ENCODE results near the gene SPDYC. TPM values are rescaled to one million over a fixed set of nuclear protein-coding genes. Genes with fewer than 3 reads are reported as not detected.

SPDYC gene
- total RNA-seq, 1 donor from 2014 or later: not detected

DNA sequence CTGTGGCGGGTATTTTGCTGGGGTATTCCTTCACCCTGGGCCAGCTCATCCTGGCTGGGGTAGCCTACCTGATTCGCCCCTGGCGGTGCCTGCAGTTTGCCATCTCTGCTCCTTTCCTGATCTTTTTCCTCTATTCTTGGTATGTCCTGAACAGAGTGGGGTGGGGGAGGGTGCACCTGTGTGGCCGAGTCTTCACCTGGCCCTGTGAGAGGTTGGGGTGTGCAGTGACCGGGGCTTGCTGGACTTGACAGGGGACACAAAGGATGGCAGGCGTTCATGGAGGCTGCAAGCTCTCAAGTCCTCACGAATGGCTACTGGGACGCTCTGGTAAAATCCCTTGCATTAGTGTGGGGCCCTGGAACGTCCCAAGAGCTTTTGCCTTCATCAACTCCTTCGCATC lies 51.0 kb downstream of the SPDYC start:
- Mint-ChIP-seq H3K27me3 (ENCODE audit: unreplicated experiment) (peaks cover 2% of the 10 kb centered on the region), H3K36me3 (ENCODE audit: unreplicated experiment) (no peaks in the 10 kb centered on the region), H3K27ac (ENCODE audit: unreplicated experiment) (no peak overlapping the region), H3K4me3 (ENCODE audit: unreplicated experiment) (no peak overlapping the region), H3K9me3 (ENCODE audit: unreplicated experiment) (no peaks in the 10 kb centered on the region), H3K4me1 (ENCODE audit: low read depth, unreplicated experiment) (peaks cover 2% of the 10 kb centered on the region)
- no peak for DNase-seq
- TF ChIP-seq, protein P1, sequence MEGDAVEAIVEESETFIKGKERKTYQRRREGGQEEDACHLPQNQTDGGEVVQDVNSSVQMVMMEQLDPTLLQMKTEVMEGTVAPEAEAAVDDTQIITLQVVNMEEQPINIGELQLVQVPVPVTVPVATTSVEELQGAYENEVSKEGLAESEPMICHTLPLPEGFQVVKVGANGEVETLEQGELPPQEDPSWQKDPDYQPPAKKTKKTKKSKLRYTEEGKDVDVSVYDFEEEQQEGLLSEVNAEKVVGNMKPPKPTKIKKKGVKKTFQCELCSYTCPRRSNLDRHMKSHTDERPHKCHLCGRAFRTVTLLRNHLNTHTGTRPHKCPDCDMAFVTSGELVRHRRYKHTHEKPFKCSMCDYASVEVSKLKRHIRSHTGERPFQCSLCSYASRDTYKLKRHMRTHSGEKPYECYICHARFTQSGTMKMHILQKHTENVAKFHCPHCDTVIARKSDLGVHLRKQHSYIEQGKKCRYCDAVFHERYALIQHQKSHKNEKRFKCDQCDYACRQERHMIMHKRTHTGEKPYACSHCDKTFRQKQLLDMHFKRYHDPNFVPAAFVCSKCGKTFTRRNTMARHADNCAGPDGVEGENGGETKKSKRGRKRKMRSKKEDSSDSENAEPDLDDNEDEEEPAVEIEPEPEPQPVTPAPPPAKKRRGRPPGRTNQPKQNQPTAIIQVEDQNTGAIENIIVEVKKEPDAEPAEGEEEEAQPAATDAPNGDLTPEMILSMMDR (IDR thresholded peaks at IDR 0.05; ENCODE audit: partially characterized antibody, unreplicated experiment): no peak

Small RNA genes lying within 50 kb of the gene (microRNA-seq; reads per million reads assigned to microRNA genes)
- 2.8 reads per million, percentile 20 among the genes with 10 or more reads in this experiment for gene MIR6751 (ENCODE audit: unreplicated experiment)

Other genes with a start within 250 kb of the SPDYC start
- 148 TPM for gene PPP2R5B, start 245.5 kb upstream of the SPDYC start, total RNA-seq (ENCODE audit: unreplicated experiment)
- not detected for gene GPHA2, start 234.3 kb upstream of the SPDYC start, total RNA-seq (ENCODE audit: unreplicated experiment)
- not detected for gene MAJIN, start 198.1 kb upstream of the SPDYC start, total RNA-seq (ENCODE audit: unreplicated experiment)
- not detected for gene BATF2, start 173.3 kb upstream of the SPDYC start, total RNA-seq (ENCODE audit: unreplicated experiment)
- gene ARL2, start 156.1 kb upstream of the SPDYC start, total RNA-seq (ENCODE audit: unreplicated experiment): 68.4 TPM
- 40.4 TPM for gene SNX15, start 142.8 kb upstream of the SPDYC start, total RNA-seq (ENCODE audit: unreplicated experiment)
- gene SAC3D1, start 129.0 kb upstream of the SPDYC start, total RNA-seq (ENCODE audit: unreplicated experiment): 14.4 TPM
- gene NAALADL1, start 111.7 kb upstream of the SPDYC start, total RNA-seq (ENCODE audit: unreplicated experiment): 1.6 TPM
- 7.7 TPM for gene CDCA5, start 86.2 kb upstream of the SPDYC start, total RNA-seq (ENCODE audit: unreplicated experiment)
- gene ZFPL1, start 86.0 kb upstream of the SPDYC start, total RNA-seq (ENCODE audit: unreplicated experiment): 33.9 TPM
- 105 TPM for gene VPS51, start 74.0 kb upstream of the SPDYC start, total RNA-seq (ENCODE audit: unreplicated experiment)
- gene TM7SF2, start 58.4 kb upstream of the SPDYC start, total RNA-seq (ENCODE audit: unreplicated experiment): 241 TPM
- gene ZNHIT2, start 52.5 kb upstream of the SPDYC start, total RNA-seq (ENCODE audit: unreplicated experiment): 4.1 TPM
- 560 TPM for gene FAU, start 48.1 kb upstream of the SPDYC start, total RNA-seq (ENCODE audit: unreplicated experiment)
- gene MRPL49, start 47.9 kb upstream of the SPDYC start, total RNA-seq (ENCODE audit: unreplicated experiment): 32.9 TPM
- 54.7 TPM for gene SYVN1, start 35.7 kb upstream of the SPDYC start, total RNA-seq (ENCODE audit: unreplicated experiment)
- gene CAPN1, start 11.7 kb downstream of the SPDYC start, total RNA-seq (ENCODE audit: unreplicated experiment): 234 TPM
- 8.6 TPM for gene POLA2, start 91.7 kb downstream of the SPDYC start, total RNA-seq (ENCODE audit: unreplicated experiment)
- gene CDC42EP2, start 144.6 kb downstream of the SPDYC start, total RNA-seq (ENCODE audit: unreplicated experiment): 23.5 TPM
- 121 TPM for gene DPF2, start 163.6 kb downstream of the SPDYC start, total RNA-seq (ENCODE audit: unreplicated experiment)
- gene TIGD3, start 184.5 kb downstream of the SPDYC start, total RNA-seq (ENCODE audit: unreplicated experiment): 3.8 TPM
- gene SLC25A45, start 212.4 kb downstream of the SPDYC start, total RNA-seq (ENCODE audit: unreplicated experiment): 0.25 TPM
- gene FRMD8, start 216.4 kb downstream of the SPDYC start, total RNA-seq (ENCODE audit: unreplicated experiment): 11.1 TPM

All from glutamatergic neuron (in vitro differentiated cells).